Progenitor cell of endocrine pancreas (in vitro differentiated cells): ENCODE data around the gene ERCC3. TPM values are rescaled to one million over a fixed set of nuclear protein-coding genes. Genes with fewer than 3 reads are reported as not detected.
"Not testable (repeated sequence)": the region's sequence is repeated elsewhere in the genome, so short reads cannot be mapped to it uniquely, and the experiment has no call there.

Source experiments
- DNase-seq: peaks from one replicate; pipeline ENCODE4 v3.0.0; 2021; ENCODE audit warnings: low spot score; ENCODE audit not compliant: unreplicated experiment
- H3K27ac Mint-ChIP-seq: 2 replicates; pipeline ENCODE4 v1.8.0; 2021; ENCODE audit warnings: mild to moderate bottlenecking, moderate library complexity, mixed read lengths
- H3K27me3 Mint-ChIP-seq: 2 replicates; pipeline ENCODE4 v1.8.0; 2021; ENCODE audit warnings: mixed read lengths
- H3K36me3 Mint-ChIP-seq: 2 replicates; pipeline ENCODE4 v1.8.0; 2022; ENCODE audit warnings: mixed read lengths; ENCODE audit not compliant: insufficient read depth
- H3K4me1 Mint-ChIP-seq: 2 replicates; pipeline ENCODE4 v1.8.0; 2021; ENCODE audit warnings: low read depth, mixed read lengths
- H3K4me3 Mint-ChIP-seq: 2 replicates; pipeline ENCODE4 v1.8.0; 2021; ENCODE audit warnings: low read depth, mild to moderate bottlenecking, moderate library complexity, mixed read lengths
- H3K9me3 Mint-ChIP-seq: 2 replicates; pipeline ENCODE4 v1.8.0; 2021; ENCODE audit warnings: low read depth, mixed read lengths
- total RNA-seq: library from RNA; stranded (reverse); gene quantifications from 2 replicates; pipeline ENCODE4 v1.2.1, GENCODE V29; 2021
- TF ChIP-seq, protein P1 (sequence below): fragments of 200-600 bp; sonication (generic); IDR thresholded peaks from one replicate; pipeline ENCODE4 v1.5.0; 2021; ENCODE audit warnings: antibody characterized with exemption, mild to moderate bottlenecking; ENCODE audit not compliant: unreplicated experiment

The ERCC3 gene
- total RNA-seq, 1 donor from 2014 or later: 65.8 TPM

DNA sequence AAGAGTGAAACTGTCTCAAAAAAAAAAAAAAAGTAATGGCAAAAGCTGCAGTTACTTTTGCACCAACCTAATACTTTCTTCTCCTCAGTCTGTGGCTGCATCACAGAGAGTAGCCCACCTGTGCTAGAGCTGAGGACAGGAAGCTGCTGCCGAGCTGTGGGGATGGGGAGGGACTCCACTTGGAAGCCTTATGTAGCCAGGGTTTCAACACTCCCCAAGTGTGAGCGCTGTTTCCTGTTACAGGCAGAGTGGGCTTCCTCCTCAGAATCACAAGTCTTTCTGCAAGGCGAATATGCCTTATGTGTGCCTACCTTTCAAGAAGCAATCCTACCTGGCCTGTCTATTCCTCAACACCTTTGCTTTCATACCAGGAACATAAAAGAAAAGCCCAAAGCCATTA, 37.6 kb downstream of the ERCC3 start:
- Mint-ChIP-seq H3K27me3 (no peaks in the 10 kb centered on the region), H3K4me1 (peaks cover 13% of the 10 kb centered on the region), H3K4me3 (no peak overlapping the region), H3K9me3 (no peaks in the 10 kb centered on the region), H3K27ac (no peak overlapping the region), H3K36me3 (peaks cover 32% of the 10 kb centered on the region)
- TF ChIP-seq, protein P1, sequence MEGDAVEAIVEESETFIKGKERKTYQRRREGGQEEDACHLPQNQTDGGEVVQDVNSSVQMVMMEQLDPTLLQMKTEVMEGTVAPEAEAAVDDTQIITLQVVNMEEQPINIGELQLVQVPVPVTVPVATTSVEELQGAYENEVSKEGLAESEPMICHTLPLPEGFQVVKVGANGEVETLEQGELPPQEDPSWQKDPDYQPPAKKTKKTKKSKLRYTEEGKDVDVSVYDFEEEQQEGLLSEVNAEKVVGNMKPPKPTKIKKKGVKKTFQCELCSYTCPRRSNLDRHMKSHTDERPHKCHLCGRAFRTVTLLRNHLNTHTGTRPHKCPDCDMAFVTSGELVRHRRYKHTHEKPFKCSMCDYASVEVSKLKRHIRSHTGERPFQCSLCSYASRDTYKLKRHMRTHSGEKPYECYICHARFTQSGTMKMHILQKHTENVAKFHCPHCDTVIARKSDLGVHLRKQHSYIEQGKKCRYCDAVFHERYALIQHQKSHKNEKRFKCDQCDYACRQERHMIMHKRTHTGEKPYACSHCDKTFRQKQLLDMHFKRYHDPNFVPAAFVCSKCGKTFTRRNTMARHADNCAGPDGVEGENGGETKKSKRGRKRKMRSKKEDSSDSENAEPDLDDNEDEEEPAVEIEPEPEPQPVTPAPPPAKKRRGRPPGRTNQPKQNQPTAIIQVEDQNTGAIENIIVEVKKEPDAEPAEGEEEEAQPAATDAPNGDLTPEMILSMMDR: no peak
- no peak for DNase-seq

DNA sequence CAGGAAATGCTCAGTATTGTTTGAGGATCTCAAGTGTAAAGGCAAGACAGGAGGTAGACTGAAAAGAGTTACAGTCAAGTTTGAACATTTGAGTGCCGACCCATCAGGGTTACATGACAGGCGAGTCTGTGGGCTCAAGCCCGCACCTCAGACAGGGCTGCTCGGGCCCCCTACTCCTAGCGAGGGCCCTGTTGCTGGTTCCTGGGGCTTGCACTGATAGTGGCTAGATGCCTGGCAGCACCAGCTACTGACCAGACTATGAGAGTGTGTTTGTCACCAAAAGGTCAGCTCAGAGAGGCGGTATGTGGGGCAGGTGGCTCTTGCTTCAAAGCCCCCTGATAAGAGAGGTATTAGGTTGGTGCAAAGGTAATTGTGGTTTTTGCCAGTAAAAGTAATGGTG, 38.2 kb downstream of the ERCC3 start:
- Mint-ChIP-seq H3K27ac (peak overlapping the region; percentile 25), H3K36me3 (peaks cover 30% of the 10 kb centered on the region), H3K4me3 (no peak overlapping the region), H3K9me3 (no peaks in the 10 kb centered on the region), H3K27me3 (no peaks in the 10 kb centered on the region), H3K4me1 (peaks cover 13% of the 10 kb centered on the region)
- no peak for DNase-seq
- TF ChIP-seq, protein P1: no peak

DNA sequence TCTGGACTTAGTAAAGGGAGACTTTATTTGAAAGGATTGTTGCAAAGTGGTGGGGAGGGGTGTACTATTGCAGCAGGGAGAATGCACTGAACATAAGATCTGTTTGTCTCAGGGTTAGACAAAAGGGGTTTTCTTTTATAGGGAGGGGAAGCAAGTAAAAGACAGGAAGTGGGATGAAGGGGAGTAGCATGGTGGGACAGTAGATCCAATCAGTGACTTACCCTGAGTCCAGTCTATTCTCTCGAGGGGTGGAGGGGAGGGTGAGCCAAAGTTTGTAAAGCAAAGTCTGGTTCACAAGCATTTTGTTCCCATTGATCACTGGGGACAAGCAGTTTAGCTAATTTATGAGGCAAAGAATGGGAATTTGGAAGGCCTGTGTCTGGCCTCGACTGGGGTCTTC, 38.8 kb downstream of the ERCC3 start:
- peaks cover 30% of the 10 kb centered on the region for H3K36me3 Mint-ChIP-seq
- TF ChIP-seq, protein P1: no peak
- DNase-seq: no peak
- peaks cover 13% of the 10 kb centered on the region for H3K4me1 Mint-ChIP-seq
- peak overlapping the region; percentile 25 for H3K27ac Mint-ChIP-seq
- H3K4me3 Mint-ChIP-seq: no peak overlapping the region
- no peaks in the 10 kb centered on the region for H3K27me3 Mint-ChIP-seq
- H3K9me3 Mint-ChIP-seq: no peaks in the 10 kb centered on the region

DNA sequence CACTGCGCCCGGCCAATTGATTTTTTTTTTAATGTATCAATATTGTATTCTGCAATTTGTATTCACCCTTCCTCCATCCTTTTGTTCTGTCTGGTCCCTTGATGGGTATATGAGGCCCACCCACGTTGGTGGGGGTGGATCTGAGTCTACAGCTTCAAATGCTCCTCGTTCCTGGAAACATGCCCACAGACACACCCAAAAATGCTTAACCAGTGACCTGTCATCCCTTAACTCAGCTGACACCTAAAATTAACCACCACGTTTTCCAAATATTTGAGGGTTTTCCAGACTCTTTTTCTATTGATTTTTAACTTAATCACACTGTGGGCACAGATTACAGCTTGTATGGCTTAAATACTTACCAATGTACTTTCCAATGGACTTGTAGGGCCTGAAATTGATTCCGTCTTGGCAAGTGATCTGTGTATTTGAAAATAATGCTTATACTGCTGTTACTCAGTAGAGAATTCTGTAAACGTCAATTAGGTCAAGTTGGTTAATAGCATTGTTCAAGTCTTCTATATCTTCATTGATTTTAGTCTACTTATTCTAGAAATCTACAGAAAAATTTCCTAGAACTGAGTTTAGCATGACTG, 39.5 kb downstream of the ERCC3 start:
- TF ChIP-seq, protein P1: no peak
- H3K36me3 Mint-ChIP-seq: peaks cover 28% of the 10 kb centered on the region
- no peak overlapping the region for H3K27ac Mint-ChIP-seq
- peaks cover 13% of the 10 kb centered on the region for H3K4me1 Mint-ChIP-seq
- no peaks in the 10 kb centered on the region for H3K27me3 Mint-ChIP-seq
- H3K4me3 Mint-ChIP-seq: no peak overlapping the region
- no peak for DNase-seq
- no peaks in the 10 kb centered on the region for H3K9me3 Mint-ChIP-seq

DNA sequence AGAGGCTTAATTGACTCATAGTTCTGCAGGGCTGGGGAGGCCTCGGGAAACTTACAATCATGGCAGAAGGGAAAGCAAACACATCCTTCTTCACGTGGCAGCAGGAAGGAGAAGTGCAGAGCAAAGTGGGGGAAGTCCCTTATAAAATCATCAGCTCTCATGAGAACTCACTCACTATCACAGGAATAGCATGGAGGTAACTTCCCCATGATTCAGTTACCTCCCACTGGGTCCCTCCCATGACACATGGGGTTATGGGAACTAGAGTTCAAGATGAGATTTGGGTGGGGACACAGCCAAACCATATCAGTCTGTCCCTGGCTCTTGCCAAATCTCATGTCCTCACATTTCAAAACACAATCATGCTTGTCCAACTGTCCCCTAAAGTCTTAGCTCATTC, 52.8 kb downstream of the ERCC3 start:
- H3K4me3 Mint-ChIP-seq, DNase-seq, H3K27ac Mint-ChIP-seq, H3K4me1 Mint-ChIP-seq, H3K27me3 Mint-ChIP-seq, H3K36me3 Mint-ChIP-seq: not testable (repeated sequence)
- peaks cover 24% of the 10 kb centered on the region for H3K9me3 Mint-ChIP-seq

DNA sequence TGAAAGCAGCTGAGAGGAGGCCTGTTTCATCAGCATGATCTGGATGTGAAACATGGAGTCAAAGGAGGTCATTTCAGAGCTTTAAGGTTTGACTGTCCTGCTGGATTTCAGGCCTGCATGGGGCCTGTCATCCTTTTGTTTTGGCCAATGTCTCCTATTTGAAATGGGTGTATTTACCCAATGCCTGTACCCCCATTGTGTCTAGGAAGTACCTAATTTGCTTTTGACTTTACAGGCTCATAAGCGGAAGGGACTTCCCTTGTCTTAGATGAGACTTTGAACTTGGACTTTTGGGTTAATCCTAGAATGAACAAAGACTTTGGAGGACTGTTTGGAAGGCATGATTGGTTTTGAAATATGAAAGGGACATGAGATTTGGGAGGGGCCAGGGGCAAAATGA, 54.5 kb downstream of the ERCC3 start:
- Mint-ChIP-seq H3K27ac (no peak overlapping the region), H3K4me1 (no peaks in the 10 kb centered on the region), H3K9me3 (peaks cover 24% of the 10 kb centered on the region), H3K4me3 (no peak overlapping the region), H3K27me3 (no peaks in the 10 kb centered on the region), H3K36me3 (peaks cover 5% of the 10 kb centered on the region)
- TF ChIP-seq, protein P1: no peak
- no peak for DNase-seq

DNA sequence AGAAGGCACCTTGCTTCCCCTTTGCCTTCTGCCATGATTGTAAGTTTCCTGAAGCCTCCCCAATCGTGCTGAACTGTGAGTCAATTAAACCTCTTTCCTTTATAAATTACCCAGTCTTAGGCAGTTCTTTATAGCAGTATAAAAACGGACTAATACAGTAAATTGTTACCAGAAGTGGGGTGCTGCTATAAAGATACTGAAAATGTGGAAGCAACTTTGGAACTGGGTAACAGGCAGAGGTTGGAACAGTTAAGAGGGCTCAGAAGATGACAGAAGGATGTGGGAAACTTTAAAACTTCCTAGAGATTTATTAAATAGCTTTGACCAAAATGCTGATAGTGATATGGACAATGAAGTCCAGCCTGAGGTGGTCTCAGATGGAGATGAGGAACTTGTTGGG, 56.2 kb downstream of the ERCC3 start:
- H3K27me3 Mint-ChIP-seq, H3K27ac Mint-ChIP-seq, H3K4me3 Mint-ChIP-seq, H3K36me3 Mint-ChIP-seq, DNase-seq, H3K4me1 Mint-ChIP-seq: not testable (repeated sequence)
- peaks cover 24% of the 10 kb centered on the region for H3K9me3 Mint-ChIP-seq
